ENCODE measurements around the gene IMPA2. TPM values are rescaled to one million over a fixed set of nuclear protein-coding genes. Genes with fewer than 3 reads are reported as not detected.
A peak's percentile ranks its signal among the peaks of the same experiment; 100 is the strongest.

IMPA2 gene
- total RNA-seq, 1 experiment from 2014 or later, result 12.8 TPM

- POLR2A ChIA-PET, result interaction anchor here (1.1 kb wide), 1 partner anchor 9 kb away, joined by 4 read pairs; no protein-coding TSS in a partner anchor
- intact Hi-C loops (cut with micrococcal nuclease), result no loop called here
These were observed 40.3 kb downstream of the IMPA2 start for GRCh38 chr18:12021596-12021995.

GRCh38 chr18:12023375-12023774 lies 42.1 kb downstream of the IMPA2 start:
- Mint-ChIP-seq H3K36me3 (ENCODE audit: insufficient read depth, unreplicated experiment) (peaks cover 6% of the 10 kb centered on the region), H3K9me3 (ENCODE audit: unreplicated experiment) (no peaks in the 10 kb centered on the region), H3K27ac (ENCODE audit: low read depth, unreplicated experiment) (no peak overlapping the region), H3K27me3 (ENCODE audit: insufficient read depth, unreplicated experiment) (no peaks in the 10 kb centered on the region), H3K4me1 (ENCODE audit: insufficient read depth, unreplicated experiment) (peaks cover 9% of the 10 kb centered on the region), H3K4me3 (ENCODE audit: unreplicated experiment) (no peak overlapping the region)
- no TSS peak for BruUV-seq (replicated peaks)
- ChIA-PET CTCF (interaction anchor here (0.7 to 2.3 kb wide), 2 partner anchors 16 to 43 kb away, joined by 3 to 14 read pairs; no protein-coding TSS in a partner anchor), POLR2A (interaction anchor here (0.7 to 1.7 kb wide), 6 partner anchors 13 to 76 kb away, joined by 3 to 5 read pairs (median 4); partner anchors contain the start of gene IMPA2)
- TF ChIP-seq CTCF (IDR thresholded peaks at IDR 0.05; ENCODE audit: unreplicated experiment), result no peak
- intact Hi-C loops (cut with micrococcal nuclease), result no loop called here
- peak; percentile 41 for DNase-seq (ENCODE audit: unreplicated experiment)

More at GRCh38 chr18:12021596-12021995, 40.3 kb downstream of the IMPA2 start:
- H3K27ac Mint-ChIP-seq (ENCODE audit: low read depth, unreplicated experiment), result no peak overlapping the region
- CTCF ChIA-PET, result interaction anchor here (0.6 to 1.1 kb wide), 2 partner anchors 84 to 85 kb away, joined by 5 to 6 read pairs; no protein-coding TSS in a partner anchor
- H3K27me3 Mint-ChIP-seq (ENCODE audit: insufficient read depth, unreplicated experiment), result no peaks in the 10 kb centered on the region
- H3K4me1 Mint-ChIP-seq (ENCODE audit: insufficient read depth, unreplicated experiment), result peaks cover 2% of the 10 kb centered on the region
- DNase-seq (ENCODE audit: unreplicated experiment), result no peak
- TF ChIP-seq CTCF (IDR thresholded peaks at IDR 0.05; ENCODE audit: unreplicated experiment), result no peak
- peaks cover 15% of the 10 kb centered on the region for H3K36me3 Mint-ChIP-seq (ENCODE audit: insufficient read depth, unreplicated experiment)
- H3K9me3 Mint-ChIP-seq (ENCODE audit: unreplicated experiment), result no peaks in the 10 kb centered on the region
- H3K4me3 Mint-ChIP-seq (ENCODE audit: unreplicated experiment), result no peak overlapping the region
- BruUV-seq (replicated peaks), result no TSS peak

DNA sequence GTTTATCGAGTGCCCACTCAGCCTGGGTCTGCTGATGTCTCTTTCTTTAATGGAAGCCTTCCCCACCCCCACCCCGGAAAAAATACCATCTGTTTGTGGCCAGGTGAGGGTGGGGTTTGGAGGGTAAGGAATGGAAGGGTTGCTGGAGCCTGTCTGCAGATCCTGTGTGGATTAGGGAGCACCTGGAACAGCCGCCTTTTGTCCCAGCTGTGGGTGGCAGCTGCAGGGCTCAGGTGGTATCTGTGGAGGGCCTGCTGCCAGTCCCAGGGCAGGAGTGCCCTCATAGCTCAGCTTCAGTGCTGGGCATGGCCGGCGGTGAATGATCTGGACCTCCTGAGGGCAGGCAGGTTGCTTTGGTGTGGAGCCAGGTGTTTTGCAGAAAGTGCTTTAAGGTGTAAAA lies 45.3 kb downstream of the IMPA2 start:
- H3K27ac Mint-ChIP-seq (ENCODE audit: low read depth, unreplicated experiment), result no peak overlapping the region
- POLR2A ChIA-PET, result no interaction called here
- H3K36me3 Mint-ChIP-seq (ENCODE audit: insufficient read depth, unreplicated experiment), result peaks cover 21% of the 10 kb centered on the region
- no peak for TF ChIP-seq CTCF (IDR thresholded peaks at IDR 0.05; ENCODE audit: unreplicated experiment)
- H3K27me3 Mint-ChIP-seq (ENCODE audit: insufficient read depth, unreplicated experiment), result no peaks in the 10 kb centered on the region
- intact Hi-C loops (cut with micrococcal nuclease), result no loop called here
- no TSS peak for BruUV-seq (replicated peaks)
- H3K4me3 Mint-ChIP-seq (ENCODE audit: unreplicated experiment), result no peak overlapping the region
- H3K4me1 Mint-ChIP-seq (ENCODE audit: insufficient read depth, unreplicated experiment), result peaks cover 9% of the 10 kb centered on the region
- H3K9me3 Mint-ChIP-seq (ENCODE audit: unreplicated experiment), result no peaks in the 10 kb centered on the region
- CTCF ChIA-PET, result interaction anchor here (1.7 kb wide), 1 partner anchor 89 kb away, joined by 8 read pairs; no protein-coding TSS in a partner anchor
- DNase-seq (ENCODE audit: unreplicated experiment), result no peak

- Mint-ChIP-seq H3K36me3 (ENCODE audit: insufficient read depth, unreplicated experiment) (peaks cover 21% of the 10 kb centered on the region), H3K27me3 (ENCODE audit: insufficient read depth, unreplicated experiment) (no peaks in the 10 kb centered on the region), H3K4me3 (ENCODE audit: unreplicated experiment) (no peak overlapping the region), H3K27ac (ENCODE audit: low read depth, unreplicated experiment) (no peak overlapping the region), H3K4me1 (ENCODE audit: insufficient read depth, unreplicated experiment) (peaks cover 9% of the 10 kb centered on the region), H3K9me3 (ENCODE audit: unreplicated experiment) (no peaks in the 10 kb centered on the region)
- ChIA-PET CTCF (interaction anchor here (1.7 kb wide), 1 partner anchor 89 kb away, joined by 8 read pairs; no protein-coding TSS in a partner anchor), POLR2A (interaction anchor here (0.6 to 1.2 kb wide), 3 partner anchors 9 to 58 kb away, joined by 3 read pairs; no protein-coding TSS in a partner anchor)
- intact Hi-C loops (cut with micrococcal nuclease), result no loop called here
- peak; percentile 68 for DNase-seq (ENCODE audit: unreplicated experiment)
- BruUV-seq (replicated peaks), result no TSS peak
- no peak for TF ChIP-seq CTCF (IDR thresholded peaks at IDR 0.05; ENCODE audit: unreplicated experiment)
These were observed 45.7 kb downstream of the IMPA2 start for GRCh38 chr18:12027046-12027445.
